HG03558 (cell line): ENCODE results near the gene CDK6.

Experiments
- ATAC-seq: cut with Tn5 transposase; IDR thresholded peaks from one replicate; pipeline ENCODE4 v1.9.1; 2021; ENCODE audit warnings: moderate number of reproducible peaks; ENCODE audit not compliant: unreplicated experiment; ENCODE audit errors: extremely low read depth

CDK6 gene

DNA sequence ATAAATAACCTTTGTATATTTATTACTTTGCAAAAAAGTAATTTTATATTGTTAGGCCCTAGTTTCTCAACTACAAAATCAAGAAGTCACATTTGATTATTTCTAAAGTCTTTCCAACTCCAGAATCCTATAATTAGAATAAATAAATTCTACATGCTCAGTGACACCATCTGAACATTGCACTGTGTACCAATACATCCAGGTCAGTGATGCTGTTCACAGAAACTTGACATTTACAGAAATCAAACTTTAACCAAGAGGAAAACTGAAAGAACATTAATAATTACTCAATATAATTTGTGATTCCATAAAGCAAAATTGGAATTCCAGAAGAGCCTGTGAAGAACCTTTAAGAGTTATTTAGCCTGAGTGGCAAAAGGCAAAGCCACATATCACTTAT lies 142.2 kb downstream of the CDK6 start:
- no peak for ATAC-seq

DNA sequence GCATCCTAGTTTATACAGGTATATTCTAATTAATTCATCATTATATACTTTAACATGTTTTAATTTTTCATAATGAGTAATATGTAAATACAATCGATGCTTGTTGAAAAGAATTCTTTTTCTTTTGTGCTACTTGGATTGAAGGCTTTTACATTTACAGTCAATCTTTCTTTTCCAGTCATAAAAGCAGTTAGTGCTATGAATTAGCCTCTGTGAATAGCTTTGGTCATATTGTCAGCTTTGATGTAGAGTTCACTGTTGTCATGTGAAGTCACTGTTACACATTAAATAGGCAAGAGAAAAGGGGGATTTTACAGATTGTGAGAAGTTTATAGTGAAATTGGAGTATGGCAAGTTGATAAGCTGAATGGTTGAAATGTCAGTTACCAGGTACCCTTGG lies 142.9 kb downstream of the CDK6 start:
- no peak for ATAC-seq

- peak; percentile 97 for ATAC-seq
These were observed 144.8 kb downstream of the CDK6 start for GRCh38 chr7:92691578-92691977.

DNA sequence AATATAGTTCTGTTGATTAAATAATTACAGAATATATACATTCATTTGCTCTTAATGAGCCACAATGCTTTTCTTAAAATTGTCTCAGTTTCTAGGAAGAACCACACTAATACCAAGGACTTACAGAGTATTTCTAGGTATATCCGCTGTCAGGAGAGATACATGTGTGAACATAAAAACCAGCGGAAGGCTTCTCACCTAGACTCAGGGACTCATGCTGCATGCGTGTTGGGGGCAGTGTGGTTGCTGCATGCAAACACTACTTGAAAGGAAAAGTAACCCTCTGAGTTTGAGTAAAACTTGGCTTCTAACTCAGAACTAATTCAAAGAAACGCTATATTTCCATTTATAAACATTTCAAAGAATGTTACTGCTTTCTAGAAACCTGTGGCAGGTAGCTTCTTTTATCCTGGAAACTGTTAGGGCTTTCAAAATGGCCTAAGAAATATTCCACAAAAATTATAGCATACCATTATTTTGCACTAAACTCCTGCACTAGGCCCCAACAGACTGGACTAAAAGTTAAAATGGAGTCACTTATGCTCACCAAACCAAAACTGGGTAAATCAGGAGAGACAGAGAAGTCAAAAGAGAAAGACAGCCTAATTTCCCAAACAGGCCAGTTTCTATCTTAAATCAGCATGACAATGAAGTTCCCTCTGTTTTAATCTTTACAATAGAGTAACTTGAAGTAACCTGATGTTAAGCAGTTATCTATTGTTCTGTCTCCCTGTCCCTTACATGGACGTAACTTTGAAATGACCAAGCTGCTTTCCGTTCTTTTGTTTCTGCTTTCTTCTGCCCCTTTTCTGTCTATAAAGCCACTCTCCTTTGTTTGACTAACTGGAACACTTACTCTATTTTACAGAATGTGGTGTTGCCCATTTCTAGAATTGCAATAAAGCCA lies 151.0 kb downstream of the CDK6 start:
- ATAC-seq: no peak

- no peak for ATAC-seq
These were observed 152.1 kb downstream of the CDK6 start for GRCh38 chr7:92684274-92684673.

GRCh38 chr7:92682903-92683539 lies 153.4 kb downstream of the CDK6 start:
- no peak for ATAC-seq

DNA sequence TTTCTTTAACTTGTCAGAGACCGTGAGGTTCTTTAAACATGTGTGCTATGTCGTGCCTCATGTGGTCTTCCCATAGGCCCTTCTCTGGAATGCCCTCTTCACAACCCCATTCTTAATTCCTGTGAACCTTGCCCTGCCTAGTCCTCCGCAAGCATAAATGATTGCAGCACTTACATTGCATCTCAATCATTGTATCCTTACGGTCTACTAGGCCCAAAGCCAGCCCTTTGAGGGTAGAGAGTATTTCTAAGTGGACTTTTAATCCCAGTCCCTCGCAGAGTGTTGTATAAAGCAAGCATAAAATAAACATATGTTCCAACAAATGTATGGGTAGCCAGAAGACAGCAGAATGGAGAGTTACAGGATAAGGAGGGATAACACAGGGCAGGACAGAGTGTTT lies 154.0 kb downstream of the CDK6 start:
- ATAC-seq: no peak

- ATAC-seq: no peak
These were observed 154.7 kb downstream of the CDK6 start for GRCh38 chr7:92681633-92682032.

- ATAC-seq: no peak
These were observed 155.9 kb downstream of the CDK6 start for GRCh38 chr7:92680442-92680841.

DNA sequence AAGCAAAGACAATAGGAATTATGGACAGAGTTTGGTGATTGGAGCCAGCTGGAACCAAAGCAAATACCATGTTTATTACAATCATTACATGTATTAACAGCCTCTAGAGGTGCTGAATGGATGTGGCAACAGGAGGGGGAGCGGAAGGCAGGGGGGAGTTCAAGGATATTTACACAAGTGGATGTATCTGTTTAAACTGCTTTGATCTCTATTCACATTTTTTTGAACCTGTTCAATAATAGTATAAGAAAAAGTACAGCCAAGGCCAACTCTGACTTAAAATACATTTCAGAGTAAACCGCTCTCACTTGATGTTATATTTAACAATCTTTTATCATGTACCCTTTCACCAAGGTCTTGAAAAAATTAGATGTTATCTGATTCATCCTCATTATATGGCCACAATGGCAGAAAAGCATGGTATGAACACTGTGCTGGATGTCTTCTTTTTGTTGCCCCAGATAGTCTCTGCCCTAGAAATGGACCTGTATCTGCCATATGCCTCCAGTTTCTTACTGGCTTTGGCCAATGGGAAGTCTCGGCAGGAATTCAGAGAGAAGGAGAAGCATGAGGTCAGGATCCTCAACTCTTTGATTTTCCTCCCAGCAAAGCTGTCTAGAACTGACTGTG lies 158.0 kb downstream of the CDK6 start:
- ATAC-seq: no peak

DNA sequence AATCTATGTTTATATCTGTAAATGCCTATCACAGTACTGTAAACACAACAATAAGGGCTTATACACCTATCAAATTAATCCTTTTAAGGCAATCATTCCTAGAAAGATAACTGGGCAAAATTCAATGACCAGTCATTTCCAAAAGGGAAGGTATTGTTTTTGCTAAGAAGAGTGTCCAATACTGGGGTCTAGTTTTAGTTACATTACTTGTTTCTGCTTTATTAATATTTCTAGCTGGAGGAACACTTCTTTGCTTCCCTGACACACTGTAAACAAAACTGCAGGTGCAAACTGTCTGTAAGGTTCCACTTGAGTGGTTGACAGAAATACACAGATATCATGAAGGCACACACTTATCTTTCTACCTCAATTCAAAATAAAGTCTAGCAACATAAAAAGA lies 162.0 kb downstream of the CDK6 start:
- peak; percentile 79 for ATAC-seq

- no peak for ATAC-seq
These were observed 164.7 kb downstream of the CDK6 start for GRCh38 chr7:92671505-92672169.

DNA sequence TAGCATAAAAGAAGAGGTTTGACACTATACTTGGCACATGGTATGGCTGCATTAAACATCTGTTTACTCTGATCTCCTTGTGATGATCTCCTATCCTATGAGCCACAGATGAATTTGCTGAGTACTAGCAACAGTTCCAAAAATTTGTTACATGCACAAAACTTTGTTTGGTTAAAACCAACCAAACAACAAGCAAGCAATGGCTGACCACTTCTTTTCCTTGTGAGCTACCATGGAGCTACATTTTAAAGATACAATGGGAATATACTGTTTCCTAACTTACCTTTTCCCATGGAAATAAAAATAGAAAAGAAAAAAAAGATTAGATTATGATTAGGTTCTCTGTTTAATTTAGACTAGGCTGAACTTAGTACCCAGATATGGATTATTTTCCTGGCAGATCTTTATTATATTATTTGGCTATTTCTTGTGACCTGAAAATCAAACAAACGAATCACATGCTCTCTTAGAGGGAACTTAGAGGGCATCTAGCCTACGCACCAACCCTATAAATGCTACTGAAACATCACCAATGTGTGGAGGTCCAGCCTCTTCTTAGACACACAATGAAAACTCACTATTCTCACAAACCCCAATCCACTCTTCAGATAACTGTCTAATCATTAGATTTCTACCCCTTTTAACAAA lies 166.0 kb downstream of the CDK6 start:
- no peak for ATAC-seq

DNA sequence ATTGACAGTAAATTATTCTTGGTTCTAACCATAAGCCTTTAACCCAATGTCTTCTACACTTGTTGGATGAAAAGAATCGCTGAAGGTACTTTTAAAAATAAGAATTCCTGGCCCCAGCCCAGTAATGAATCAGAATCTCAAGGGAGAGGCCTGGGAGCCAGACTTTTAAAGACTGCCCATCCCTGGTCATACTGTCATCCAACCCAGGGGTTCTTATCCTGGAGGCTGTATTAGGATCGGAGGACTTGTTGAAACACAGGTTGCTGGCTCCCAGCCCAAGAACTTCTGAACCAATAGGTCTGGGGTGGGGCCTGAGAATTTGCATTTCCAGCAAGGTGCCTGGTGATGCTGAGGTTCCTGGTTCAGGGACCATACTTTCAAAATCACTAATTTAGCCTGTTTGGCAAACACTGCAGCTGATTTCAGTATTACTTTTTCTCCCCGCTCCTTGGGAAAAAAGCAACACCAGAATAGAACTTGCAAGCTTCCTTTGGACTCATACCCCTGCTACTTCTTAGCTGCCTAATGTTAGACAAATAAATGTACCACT lies 166.7 kb downstream of the CDK6 start:
- no peak for ATAC-seq

DNA sequence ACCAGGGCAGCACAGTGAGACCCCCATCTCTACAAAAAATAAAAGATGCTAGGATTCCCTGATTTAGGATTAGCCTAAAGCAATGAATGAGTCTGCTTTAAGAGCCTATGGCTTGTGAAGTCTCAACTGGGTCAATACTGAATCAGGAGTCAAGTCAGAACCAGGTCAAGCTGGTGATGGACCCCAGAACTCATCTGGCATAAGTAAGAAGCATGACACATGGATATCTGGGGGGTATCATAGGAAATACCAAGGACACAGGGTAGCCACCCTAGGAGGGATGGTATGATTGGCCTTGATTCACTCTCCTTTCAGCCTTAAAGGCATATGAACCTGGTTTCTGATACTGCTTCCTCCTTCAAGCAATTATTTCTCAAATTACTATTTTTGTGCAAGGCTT lies 167.8 kb downstream of the CDK6 start:
- no peak for ATAC-seq

DNA sequence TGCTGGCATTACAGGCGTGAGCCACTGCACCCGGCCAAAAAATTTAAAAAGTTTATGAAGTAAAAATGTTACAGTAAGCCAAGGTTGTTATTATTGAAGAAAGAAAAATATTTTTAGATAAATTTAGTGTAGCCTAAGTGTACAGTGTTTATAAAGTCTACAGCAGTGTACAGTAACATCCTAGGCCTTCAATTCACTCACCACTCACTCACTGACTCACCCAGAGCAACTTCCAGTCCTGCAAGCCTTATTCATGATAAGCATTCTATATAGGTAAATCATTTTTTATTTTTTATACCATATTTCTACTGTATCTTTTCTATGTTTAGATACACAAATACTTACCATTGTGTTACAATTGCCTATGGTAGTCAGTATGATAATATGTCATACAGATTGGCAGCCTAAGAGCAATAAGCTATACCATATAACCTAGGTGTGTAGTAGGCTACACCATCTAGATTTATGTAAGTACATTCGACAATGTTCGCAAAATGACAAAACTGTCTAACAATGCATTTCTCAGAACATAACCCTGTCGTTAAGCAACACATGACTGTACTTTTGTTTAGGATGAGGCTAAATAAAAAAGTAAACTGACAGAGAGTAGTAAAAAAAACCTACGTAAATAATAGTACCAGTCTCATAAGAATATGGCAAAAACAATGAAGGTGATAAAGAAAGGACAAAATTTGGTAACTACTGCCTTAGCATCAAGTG lies 168.4 kb downstream of the CDK6 start:
- ATAC-seq: no peak

DNA sequence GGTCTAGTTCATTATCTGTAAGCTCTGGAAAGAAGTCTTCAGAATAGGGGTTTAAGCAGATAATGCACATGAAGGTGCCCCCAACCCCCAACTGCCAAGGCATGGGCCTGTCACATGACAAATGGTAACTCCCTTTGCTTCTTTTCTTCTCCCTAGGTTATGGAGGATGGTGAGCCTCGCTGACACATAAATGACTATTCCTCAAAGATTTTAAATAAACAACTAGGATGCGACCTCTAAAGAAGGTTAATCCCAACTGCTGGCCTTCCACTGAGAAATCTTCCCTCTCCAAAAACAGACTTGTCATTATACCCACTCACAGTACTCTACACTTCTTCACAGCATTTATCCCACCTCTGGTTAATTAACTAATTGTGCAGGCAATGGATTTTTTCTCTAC lies 170.4 kb downstream of the CDK6 start:
- no peak for ATAC-seq

GRCh38 chr7:92661651-92662050 lies 174.7 kb downstream of the CDK6 start:
- ATAC-seq: no peak

DNA sequence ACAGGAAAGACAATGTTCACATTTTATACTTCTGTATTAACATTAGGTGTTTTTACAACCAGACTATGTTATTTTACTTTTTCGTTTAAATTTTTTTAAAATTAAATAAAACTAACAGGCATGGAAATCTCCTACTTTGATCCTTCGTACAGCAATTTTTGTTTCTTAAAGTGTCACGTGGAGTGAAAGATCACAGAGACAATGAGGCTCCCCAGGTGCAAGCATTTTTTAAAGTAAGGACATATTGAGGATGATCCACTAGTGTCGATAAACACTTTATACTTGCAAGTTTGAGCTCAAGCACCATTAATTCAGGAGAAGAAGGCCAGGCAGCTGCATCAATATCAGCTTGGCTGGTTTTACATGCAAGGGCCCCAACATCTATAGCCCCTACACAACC lies 177.7 kb downstream of the CDK6 start:
- no peak for ATAC-seq
